Panc1 (cell line): ENCODE measurements around the gene FTO. TPM values are rescaled to one million over a fixed set of nuclear protein-coding genes. Genes with fewer than 3 reads are reported as not detected.

ENCODE experiments used
- ATAC-seq: fragments of 200-7000 bp; cut with Tn5 transposase; 2 replicates; pipeline ENCODE4 v1.9.1; 2020; ENCODE audit warnings: mild to moderate bottlenecking, moderate library complexity
- BruUV-seq: library from RNA; stranded (reverse); fragments of 400-500 nt; replicated peaks from 2 replicates; lab custom pipeline; 2021; lab: Mats Ljungman, UMichigan
- CTCF ChIA-PET: fragments of 300-600 bp; sonication (Branson Sonifier 250); formaldehyde crosslinking; loops from one replicate; lab custom pipeline; 2022; ENCODE audit warnings: antibody characterized with exemption; lab: Charles Lee
- POLR2A ChIA-PET: fragments of 300-600 bp; sonication (Branson Sonifier 250); formaldehyde crosslinking; loops from one replicate; lab custom pipeline; 2022; ENCODE audit warnings: antibody characterized with exemption; lab: Charles Lee
- DNase-seq: peaks from one replicate; pipeline ENCODE4 v3.0.0-alpha.2; 2010; ENCODE audit warnings: low read depth, low spot score
- H3K27ac ChIP-seq: 2 replicates; pipeline ENCODE4 v1.5.1; 2011; ENCODE audit warnings: mild to moderate bottlenecking, low read length, inconsistent platforms
- H3K27me3 ChIP-seq: fragments of 200-500 bp; sonication (Bioruptor generic); 2 replicates; pipeline ENCODE4 v1.6.0; 2014; ENCODE audit warnings: low read length, inconsistent platforms; ENCODE audit not compliant: control insufficient read depth, insufficient read depth
- H3K36me3 ChIP-seq: fragments of 200-500 bp; sonication (Bioruptor generic); 2 replicates; pipeline ENCODE4 v1.5.1; 2014; ENCODE audit warnings: inconsistent platforms, mild to moderate bottlenecking, low read length, moderate library complexity; ENCODE audit not compliant: control insufficient read depth, insufficient read depth
- H3K4me1 ChIP-seq: 2 replicates; pipeline ENCODE4 v1.5.1; 2011; ENCODE audit warnings: inconsistent platforms, mild to moderate bottlenecking, low read length, moderate library complexity; ENCODE audit not compliant: control insufficient read depth, insufficient read depth
- H3K4me3 ChIP-seq, 2 experiments: 2 replicates each; pipeline ENCODE4 v1.5.1; 2011 to 2012; ENCODE audit warnings: low read depth in 2 of 2, low read length in 2 of 2, mild to moderate bottlenecking in 2 of 2, inconsistent platforms in 1 of 2, moderate library complexity in 1 of 2
- H3K9me3 ChIP-seq: fragments of 200-500 bp; sonication (Bioruptor generic); 2 replicates; pipeline ENCODE4 v1.5.1; 2014; ENCODE audit warnings: low read depth, mild to moderate bottlenecking, inconsistent platforms, low read length, moderate library complexity; ENCODE audit not compliant: control insufficient read depth, insufficient read depth
- POLR2AphosphoS5 ChIP-seq: IDR thresholded peaks from 2 replicates; pipeline ENCODE4 v1.6.1; 2012; ENCODE audit warnings: mild to moderate bottlenecking, low read depth, low read length, moderate library complexity
- SIN3A ChIP-seq: IDR thresholded peaks from 2 replicates; pipeline ENCODE4 v1.6.1; 2012; ENCODE audit warnings: low read depth, mild to moderate bottlenecking, low read length, moderate library complexity, borderline replicate concordance; ENCODE audit not compliant: insufficient read depth
- TCF7L2 ChIP-seq: IDR thresholded peaks from 2 replicates; pipeline ENCODE4 v1.6.1; 2011; ENCODE audit warnings: mild to moderate bottlenecking, low read depth, low read length, inconsistent platforms
- in situ Hi-C: cut with HindIII; loops from 2 replicates; pipeline ENCODE4 v1.10.0; 2016; ENCODE audit warnings: low sequenced_read_pairs, low pct_unique_long_range_greater_than_20kb
- intact Hi-C: fragments of 100-400 bp; cut with micrococcal nuclease; formaldehyde crosslinking; loops from one replicate; pipeline ENCODE4 v1.10.0; 2022; ENCODE audit not compliant: unreplicated experiment
- total RNA-seq: library from RNA; stranded (reverse); gene quantifications from one replicate; pipeline ENCODE4 v1.2.1, GENCODE V29; 2021; ENCODE audit not compliant: unreplicated experiment
- TF ChIP-seq, protein P1 (sequence below), 2 experiments: IDR thresholded peaks; 2 replicates each; pipeline ENCODE4 v1.6.1; 2011 to 2012; ENCODE audit warnings: low read depth in 2 of 2, control low read depth in 1 of 2, low read length in 1 of 2, mild to moderate bottlenecking in 1 of 2, moderate library complexity in 1 of 2; ENCODE audit not compliant: insufficient read depth in 1 of 2
- TF ChIP-seq, protein P2 (sequence below): fragments of 450-650 bp; IDR thresholded peaks from 2 replicates; pipeline ENCODE4 v1.5.1; 2017; ENCODE audit warnings: mild to moderate bottlenecking

The FTO gene
- total RNA-seq, 1 experiment from 2014 or later: 38.2 TPM

GRCh38 chr16:54098247-54098646, 394.3 kb downstream of the FTO start:
- POLR2A ChIA-PET: no interaction called here
- Histone ChIP-seq H3K9me3 (no peaks in the 10 kb centered on the region), H3K36me3 (no peaks in the 10 kb centered on the region), H3K27ac (no peak overlapping the region), H3K27me3 (no peaks in the 10 kb centered on the region), H3K4me1 (no peaks in the 10 kb centered on the region), H3K4me3 (no peak overlapping the region)
- BruUV-seq: no TSS peak
- ATAC-seq: no peak
- intact Hi-C loops (no loop called here), in situ Hi-C loops (no loop called here)
- TF ChIP-seq TCF7L2: no peak
- TF ChIP-seq, protein P1, sequence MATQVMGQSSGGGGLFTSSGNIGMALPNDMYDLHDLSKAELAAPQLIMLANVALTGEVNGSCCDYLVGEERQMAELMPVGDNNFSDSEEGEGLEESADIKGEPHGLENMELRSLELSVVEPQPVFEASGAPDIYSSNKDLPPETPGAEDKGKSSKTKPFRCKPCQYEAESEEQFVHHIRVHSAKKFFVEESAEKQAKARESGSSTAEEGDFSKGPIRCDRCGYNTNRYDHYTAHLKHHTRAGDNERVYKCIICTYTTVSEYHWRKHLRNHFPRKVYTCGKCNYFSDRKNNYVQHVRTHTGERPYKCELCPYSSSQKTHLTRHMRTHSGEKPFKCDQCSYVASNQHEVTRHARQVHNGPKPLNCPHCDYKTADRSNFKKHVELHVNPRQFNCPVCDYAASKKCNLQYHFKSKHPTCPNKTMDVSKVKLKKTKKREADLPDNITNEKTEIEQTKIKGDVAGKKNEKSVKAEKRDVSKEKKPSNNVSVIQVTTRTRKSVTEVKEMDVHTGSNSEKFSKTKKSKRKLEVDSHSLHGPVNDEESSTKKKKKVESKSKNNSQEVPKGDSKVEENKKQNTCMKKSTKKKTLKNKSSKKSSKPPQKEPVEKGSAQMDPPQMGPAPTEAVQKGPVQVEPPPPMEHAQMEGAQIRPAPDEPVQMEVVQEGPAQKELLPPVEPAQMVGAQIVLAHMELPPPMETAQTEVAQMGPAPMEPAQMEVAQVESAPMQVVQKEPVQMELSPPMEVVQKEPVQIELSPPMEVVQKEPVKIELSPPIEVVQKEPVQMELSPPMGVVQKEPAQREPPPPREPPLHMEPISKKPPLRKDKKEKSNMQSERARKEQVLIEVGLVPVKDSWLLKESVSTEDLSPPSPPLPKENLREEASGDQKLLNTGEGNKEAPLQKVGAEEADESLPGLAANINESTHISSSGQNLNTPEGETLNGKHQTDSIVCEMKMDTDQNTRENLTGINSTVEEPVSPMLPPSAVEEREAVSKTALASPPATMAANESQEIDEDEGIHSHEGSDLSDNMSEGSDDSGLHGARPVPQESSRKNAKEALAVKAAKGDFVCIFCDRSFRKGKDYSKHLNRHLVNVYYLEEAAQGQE (IDR thresholded peaks at IDR 0.05; ENCODE audit: insufficient read depth in 1 of 2, low read depth in 2 of 2, low read length in 1 of 2): no peak
- TF ChIP-seq, protein P2, sequence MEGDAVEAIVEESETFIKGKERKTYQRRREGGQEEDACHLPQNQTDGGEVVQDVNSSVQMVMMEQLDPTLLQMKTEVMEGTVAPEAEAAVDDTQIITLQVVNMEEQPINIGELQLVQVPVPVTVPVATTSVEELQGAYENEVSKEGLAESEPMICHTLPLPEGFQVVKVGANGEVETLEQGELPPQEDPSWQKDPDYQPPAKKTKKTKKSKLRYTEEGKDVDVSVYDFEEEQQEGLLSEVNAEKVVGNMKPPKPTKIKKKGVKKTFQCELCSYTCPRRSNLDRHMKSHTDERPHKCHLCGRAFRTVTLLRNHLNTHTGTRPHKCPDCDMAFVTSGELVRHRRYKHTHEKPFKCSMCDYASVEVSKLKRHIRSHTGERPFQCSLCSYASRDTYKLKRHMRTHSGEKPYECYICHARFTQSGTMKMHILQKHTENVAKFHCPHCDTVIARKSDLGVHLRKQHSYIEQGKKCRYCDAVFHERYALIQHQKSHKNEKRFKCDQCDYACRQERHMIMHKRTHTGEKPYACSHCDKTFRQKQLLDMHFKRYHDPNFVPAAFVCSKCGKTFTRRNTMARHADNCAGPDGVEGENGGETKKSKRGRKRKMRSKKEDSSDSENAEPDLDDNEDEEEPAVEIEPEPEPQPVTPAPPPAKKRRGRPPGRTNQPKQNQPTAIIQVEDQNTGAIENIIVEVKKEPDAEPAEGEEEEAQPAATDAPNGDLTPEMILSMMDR: no peak
- no peak for TF ChIP-seq SIN3A
- no peak for TF ChIP-seq POLR2AphosphoS5
- CTCF ChIA-PET: no interaction called here
- no peak for DNase-seq

- intact Hi-C loops: no loop called here
- ChIA-PET CTCF (no interaction called here), POLR2A (no interaction called here)
- no TSS peak for BruUV-seq
- DNase-seq (no peak), ATAC-seq (no peak)
- in situ Hi-C loops: no loop called here
- no peaks in the 10 kb centered on the region for H3K27me3 ChIP-seq
- no peak overlapping the region for H3K27ac ChIP-seq
- H3K4me1 ChIP-seq: no peaks in the 10 kb centered on the region
- no peaks in the 10 kb centered on the region for H3K36me3 ChIP-seq
- TF ChIP-seq SIN3A (no peak), POLR2AphosphoS5 (no peak), TCF7L2 (no peak)
- TF ChIP-seq, protein P2: no peak
- TF ChIP-seq, protein P1 (IDR thresholded peaks at IDR 0.05; ENCODE audit: insufficient read depth in 1 of 2, low read depth in 2 of 2, low read length in 1 of 2): no peak
- no peak overlapping the region for H3K4me3 ChIP-seq
- no peaks in the 10 kb centered on the region for H3K9me3 ChIP-seq
Observed at GRCh38 chr16:54099627-54100026, 395.7 kb downstream of the FTO start.
